GM19438 (cell line): ENCODE measurements around the gene FCGR1A.
"Not testable (repeated sequence)": the region's sequence is repeated elsewhere in the genome, so short reads cannot be mapped to it uniquely, and the experiment has no call there.

Experiments
- ATAC-seq: cut with Tn5 transposase; IDR thresholded peaks from one replicate; pipeline ENCODE4 v1.9.1; 2021; ENCODE audit warnings: low read depth; ENCODE audit not compliant: unreplicated experiment

Gene FCGR1A

GRCh38 chr1:149831764-149832315 is 49.3 kb downstream of the FCGR1A start:
- ATAC-seq, result not testable (repeated sequence)

GRCh38 chr1:149832316-149833126 is 50.0 kb downstream of the FCGR1A start:
- ATAC-seq, result peak; percentile 61

GRCh38 chr1:149833144-149833543 is 50.6 kb downstream of the FCGR1A start:
- peak; percentile 9 for ATAC-seq

GRCh38 chr1:149841149-149841548 is 58.7 kb downstream of the FCGR1A start:
- ATAC-seq, result not testable (repeated sequence)
